ENCODE results near the gene SENP6.

- no peak for TF ChIP-seq CTCF (IDR thresholded peaks at IDR 0.05; ENCODE audit: poor library complexity, severe bottlenecking)
- TF ChIP-seq TAF1 (IDR thresholded peaks at IDR 0.05; ENCODE audit: low read depth), result no peak
- no peak for TF ChIP-seq SMC3 (conservative IDR thresholded peaks at IDR 0.05; ENCODE audit: poor library complexity)
- TF ChIP-seq REST (IDR thresholded peaks at IDR 0.05; ENCODE audit: borderline replicate concordance), result no peak
Observed at GRCh38 chr6:75757295-75757694, 155.6 kb downstream of the SENP6 start.

Measured in neural cell (in vitro differentiated cells).